ENCODE results near the gene CTSF.
"Not testable (repeated sequence)": the region's sequence is repeated elsewhere in the genome, so short reads cannot be mapped to it uniquely, and the experiment has no call there.

The CTSF gene

DNA sequence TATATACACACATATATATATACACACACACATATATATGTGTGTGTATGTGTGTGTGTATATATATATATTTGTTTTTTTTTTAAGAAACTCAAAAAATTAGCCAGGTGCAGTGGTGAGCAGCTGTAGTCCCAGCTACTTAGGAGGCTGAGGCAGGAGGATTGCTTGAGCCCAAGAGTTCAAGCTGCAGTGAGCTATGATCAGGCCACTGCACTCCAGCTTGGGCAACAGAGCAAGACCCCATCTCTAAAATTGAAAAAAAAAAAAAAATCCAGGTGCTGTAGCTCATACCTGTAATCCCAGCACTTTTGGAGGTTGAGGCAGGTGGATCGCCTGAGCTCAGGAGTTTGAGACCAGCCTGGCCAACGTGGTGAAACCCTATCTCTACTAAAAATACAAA is 20.9 kb upstream of the CTSF start:
- not testable (repeated sequence) for DNase-seq

DNA sequence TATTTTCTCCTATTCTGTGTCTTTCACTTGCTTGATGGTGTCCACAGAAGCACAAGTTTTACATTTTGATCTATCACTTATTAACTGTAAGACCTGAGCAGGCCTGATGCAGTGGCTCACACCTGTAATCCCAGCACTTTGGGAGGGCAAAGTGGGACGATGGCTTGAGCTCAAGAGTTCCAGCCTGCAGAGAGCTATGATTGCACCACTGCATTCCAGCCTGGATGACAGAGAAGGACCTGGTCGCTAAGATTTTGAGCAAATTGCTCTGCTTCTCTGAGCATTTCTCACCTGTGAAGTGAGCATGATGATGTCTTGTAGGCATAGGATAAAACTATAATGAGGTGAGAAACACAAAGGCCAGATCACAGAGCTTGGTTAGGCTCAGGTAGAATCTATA is 17.7 kb upstream of the CTSF start:
- no peak for DNase-seq

DNA sequence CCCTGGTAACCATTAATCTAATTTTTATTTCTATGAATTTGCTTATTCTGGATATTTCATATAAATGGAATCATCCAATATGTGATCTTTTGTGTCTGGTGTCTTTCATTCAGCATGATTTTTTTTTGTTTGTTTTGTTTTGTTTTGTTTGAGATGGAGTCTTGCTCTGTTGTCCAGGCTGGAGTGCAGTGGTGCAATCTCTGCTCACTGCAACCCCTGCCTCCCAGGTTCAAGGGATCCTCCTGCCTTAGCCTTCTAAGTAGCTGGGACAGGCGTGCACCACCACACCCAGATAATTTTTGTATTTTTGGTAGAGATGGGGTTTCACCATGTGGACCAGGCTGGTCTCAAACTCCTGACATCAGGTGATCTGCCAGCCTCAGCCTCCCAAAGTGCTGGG is 17.0 kb upstream of the CTSF start:
- DNase-seq: not testable (repeated sequence)

DNA sequence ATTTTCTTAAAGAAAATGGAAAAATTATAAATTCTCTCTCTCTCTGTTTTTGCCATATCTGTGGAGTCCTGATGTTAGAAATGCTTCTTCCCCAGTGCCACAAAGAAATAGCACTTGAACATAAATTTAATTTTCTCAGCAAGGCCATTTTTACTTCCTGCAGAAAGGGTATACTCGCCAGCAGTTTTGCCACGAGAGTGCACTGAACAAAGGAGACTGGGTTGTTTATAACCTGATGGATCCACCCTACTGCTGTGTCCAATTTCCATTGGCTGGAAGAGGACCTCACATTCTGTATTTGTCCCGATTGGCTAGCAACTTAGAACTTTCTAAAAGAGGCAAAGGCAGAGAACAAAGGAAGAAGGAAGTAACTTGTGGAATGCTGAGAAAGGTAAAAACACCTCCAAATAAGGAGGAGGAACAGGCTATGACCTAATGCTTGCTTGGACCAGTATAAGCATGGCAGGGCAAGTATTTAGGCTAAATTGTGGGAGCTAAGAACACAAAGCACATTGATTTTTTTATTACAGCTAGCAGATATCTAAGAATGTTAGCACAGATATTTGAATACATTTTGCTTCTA is 14.2 kb upstream of the CTSF start:
- not testable (repeated sequence) for DNase-seq

DNA sequence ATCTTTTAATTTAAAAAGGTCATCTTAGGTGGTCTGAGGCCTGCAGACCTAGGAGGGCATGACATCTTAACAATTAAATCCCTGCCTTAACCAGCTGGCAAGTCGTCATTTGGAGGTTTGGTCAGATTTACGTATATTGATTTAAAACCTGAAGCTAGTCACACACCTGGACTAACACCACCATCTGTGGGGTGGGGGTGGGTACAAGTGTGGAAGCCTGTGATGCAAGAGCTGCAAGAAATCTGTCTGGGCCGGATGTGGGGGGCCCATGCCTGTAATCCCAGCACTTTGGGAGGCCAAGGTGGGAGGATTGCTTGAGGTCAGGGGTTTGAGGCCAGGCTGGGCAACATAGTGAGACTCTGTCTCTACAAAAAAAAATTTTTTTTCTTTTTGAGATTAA is 12.9 kb upstream of the CTSF start:
- DNase-seq: no peak

DNA sequence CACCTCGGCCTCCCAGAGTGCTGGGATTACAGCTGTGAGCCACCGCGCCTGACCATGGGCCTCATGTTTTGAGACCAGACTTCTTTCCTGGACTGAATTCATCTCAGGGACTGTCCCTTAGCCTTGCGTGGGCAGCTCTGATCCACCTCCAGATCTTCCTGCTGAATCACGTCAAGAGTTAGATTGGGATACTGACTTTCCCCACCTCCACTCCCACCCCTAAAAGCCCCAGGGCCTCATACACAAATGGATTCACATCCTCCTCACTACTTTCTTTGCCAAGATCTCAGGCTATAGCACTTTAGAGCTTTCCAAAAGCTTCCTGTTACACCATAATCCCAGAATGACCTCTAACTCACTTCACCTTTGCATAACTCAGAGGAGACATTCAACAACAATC is 12.4 kb upstream of the CTSF start:
- DNase-seq: no peak

DNA sequence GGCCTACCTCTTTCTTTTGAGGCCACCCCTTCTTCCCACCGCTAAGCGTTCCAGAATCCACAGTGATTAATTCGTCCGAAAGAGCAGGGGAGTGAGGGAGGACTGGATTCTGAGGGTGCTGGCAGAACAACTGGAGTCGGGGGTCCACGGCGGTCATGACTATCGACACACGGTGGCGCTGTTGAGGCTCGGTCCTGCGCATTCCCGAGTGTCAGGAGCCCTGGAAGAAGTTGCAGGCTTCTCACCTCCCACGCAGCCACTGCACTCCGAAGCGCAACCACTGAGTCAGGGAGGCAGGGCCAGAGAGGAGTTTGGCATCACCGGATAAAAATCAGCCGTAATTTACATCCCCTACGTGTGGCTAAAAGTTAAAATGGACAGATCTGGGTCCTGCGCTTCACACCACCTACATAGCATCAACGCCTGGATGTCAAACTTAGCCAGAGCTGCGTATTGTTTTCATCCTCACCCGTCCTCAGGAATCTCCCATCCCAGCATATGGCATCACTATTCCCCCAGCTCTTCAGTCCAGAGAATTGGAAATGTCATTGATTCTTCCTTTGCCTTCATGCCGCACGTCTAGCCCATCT is 10.7 kb upstream of the CTSF start:
- no peak for DNase-seq

DNA sequence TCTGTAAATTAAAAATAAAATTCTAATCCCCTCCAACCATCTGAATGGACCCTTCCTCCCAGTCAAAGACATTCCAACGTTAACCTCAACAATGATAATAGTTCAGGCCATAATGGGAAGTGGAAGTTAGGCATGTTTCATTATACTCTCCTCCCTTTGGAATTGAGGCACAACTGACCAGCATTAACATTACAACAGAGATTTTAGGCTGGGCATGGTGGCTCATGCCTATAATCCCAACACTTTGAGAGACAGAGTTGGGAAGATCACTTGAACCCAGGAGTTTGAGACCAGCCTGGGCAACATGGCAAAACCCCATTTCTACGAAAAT is 2.4 kb upstream of the CTSF start:
- DNase-seq: no peak

DNA sequence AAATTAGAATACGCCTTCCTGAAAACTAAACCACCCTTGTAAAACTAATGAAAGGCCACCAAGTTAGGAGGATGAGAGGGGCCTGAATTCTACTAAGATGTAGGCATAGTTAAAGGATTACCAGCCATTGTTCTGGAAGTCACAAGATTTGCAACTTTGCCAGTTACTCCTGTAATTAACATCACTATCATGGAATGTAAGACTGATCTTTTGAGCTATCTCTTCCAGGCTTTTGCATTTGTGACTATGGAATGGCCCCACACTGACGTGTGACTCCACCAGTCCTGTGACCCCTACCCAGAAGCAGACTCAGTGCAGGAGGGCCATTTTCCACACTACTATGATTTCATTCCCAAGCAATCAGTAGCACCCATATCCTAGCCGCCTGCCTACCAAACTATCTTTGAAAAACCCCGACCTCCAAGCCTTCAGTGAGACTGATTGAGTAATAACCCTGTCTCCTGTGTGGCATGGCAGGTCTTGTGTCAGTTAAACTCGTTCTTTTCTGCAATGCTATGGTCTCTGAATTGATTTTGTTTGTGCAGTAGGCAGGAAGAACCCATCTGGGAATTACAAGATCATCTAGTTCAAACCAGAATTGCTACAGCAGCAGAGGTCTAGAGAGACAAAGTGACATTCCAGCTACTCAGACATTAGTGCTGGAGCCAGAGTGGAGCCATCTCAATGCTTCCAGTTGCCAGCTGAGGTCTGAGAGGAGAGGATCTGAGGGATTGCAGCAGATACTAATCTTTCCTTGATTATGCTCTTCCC is 1.9 kb upstream of the CTSF start:
- no peak for DNase-seq

DNA sequence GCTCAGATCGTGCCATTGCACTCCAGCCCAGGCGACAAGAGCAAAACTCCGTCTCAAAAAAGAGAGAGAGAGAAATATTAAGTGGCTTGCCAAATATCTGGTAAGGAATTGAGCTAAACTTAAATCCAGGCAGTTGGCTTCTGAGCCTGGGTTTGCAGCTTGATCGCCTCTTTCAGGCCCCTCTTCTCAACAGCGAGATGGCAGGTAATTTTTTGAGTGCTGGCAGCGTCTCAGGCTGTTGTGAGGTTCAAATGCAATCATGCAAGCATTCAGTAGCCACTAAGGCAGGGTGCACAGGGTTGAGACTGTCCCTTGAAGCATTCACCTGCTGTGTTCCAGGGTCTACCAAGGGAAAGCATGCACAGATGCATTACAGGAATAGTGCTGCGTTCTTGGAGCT is 670 bp upstream of the CTSF start:
- DNase-seq: no peak

DNA sequence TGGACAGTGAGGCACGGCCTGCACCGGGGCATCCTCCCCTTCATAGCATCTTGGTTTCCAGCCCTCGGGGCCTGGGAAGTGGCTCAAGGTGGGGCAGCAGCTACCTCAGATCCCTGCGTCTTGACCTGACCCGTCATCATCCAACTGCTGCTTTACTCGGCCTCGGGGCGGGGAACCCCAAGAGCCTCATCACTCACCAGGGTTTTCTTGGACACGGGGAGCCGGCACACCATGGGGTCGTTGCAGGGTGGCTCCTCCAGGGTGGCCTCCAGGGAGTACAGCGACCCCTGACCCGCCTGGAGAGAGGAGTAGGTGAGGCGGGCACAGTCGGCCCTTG is 651 bp downstream of the CTSF start:
- DNase-seq: no peak

DNA sequence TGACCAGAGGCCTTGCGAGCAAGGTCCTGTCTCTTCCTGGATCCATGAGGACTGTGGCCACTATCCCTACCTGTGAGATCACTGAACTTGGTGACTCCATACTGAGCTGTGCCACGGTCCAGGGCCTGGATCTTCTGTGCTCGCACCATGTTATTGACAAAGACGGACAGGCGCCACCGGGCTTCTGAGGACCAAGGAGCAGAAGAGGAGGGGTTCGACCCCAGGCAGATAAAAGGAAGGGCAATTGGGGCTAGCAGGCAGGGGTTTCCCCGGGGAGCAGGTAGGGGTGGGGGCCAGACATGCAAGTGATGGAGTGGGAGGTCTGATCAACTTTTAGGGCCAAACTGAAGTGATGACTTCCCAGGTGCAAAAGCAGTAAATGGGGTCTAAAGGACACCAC is 2.2 kb downstream of the CTSF start:
- no peak for DNase-seq

DNA sequence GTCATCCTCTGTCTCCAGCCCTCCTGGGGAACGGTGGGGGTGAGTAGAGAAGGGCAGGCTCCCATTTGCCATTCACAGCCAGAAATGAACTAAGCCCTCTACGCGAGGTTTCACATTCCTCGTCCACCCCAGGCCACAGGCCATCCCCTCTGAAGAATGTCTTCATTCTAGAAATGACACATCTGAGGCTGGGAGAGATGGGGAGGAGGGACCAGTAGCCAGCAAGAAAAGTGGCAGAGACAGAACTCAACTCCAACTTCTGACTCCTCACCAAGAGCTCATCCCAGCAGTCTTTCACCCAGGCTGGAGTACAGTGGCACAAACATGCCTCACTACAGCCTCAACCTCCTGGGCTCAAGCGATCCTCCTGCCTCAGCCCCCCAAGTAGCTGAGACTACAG is 3.4 kb downstream of the CTSF start:
- no peak for DNase-seq

DNA sequence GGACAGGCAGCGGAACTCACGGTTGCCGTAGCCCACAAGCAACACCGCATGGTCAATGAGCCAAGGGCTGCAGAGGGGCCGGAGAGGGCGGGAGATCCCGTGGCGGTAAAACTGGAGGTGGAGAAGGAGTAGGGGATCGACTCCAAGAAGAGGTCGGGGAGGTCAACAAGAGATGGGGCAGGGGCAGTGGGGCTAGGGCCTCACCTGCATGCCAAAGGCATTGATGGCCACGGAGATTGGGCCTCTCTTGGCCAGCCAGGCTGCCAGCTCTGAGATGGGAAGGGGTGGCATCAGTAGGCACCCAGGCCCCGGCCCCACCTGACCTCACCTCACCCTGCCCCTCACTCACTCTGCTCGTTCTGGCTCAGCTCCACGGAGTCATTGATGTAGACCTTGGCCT is 3.9 kb downstream of the CTSF start:
- DNase-seq: no peak

DNA sequence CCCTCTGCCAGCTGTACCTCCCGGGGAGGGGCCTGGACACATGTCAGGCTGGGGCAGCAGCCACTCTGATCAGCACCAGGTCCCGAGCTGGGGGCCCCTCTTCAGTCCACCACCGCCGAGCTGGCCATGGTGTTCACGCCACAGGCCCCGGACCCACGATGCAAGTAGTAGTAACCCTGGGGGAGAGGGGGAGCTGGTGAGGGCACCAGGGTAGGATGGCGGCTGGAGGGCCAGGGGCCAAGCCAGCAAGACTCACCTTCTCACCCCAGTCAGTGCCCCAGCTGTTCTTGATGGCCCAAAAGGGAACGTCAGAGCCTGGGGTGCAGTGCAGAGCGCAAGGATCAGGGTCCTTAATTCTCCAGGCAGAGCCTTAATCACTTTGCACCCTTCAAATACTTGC is 4.6 kb downstream of the CTSF start:
- DNase-seq: no peak

DNA sequence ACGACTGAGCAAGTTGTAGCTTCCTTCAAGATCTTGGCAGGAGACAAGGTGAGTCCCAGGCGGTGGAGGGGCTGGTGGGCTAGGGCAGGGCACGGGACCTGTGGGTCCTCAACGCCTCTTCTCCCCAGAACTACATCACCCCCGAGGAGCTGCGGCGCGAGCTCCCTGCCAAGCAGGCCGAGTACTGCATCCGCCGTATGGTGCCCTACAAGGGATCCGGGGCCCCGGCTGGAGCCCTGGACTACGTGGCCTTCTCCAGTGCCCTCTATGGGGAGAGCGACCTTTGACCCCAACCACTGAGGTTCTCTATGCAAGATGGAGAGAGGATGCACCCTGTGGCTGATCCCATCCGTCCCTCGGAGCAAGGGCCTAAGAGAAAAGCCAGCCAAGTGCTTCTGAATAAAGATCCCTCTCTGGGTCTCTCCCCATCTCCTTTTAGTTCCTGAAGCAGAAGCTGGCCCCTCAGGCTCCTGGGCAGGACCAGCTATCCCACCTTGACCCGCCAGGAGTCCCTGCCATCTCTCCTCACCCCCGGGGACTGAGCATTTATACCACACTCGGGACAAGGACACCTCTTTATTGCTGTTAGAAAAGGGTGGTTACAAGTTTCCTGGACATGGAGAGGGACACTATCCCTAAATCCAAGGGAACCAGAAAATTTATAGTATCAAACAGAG is 5.4 kb downstream of the CTSF start:
- DNase-seq: no peak

DNA sequence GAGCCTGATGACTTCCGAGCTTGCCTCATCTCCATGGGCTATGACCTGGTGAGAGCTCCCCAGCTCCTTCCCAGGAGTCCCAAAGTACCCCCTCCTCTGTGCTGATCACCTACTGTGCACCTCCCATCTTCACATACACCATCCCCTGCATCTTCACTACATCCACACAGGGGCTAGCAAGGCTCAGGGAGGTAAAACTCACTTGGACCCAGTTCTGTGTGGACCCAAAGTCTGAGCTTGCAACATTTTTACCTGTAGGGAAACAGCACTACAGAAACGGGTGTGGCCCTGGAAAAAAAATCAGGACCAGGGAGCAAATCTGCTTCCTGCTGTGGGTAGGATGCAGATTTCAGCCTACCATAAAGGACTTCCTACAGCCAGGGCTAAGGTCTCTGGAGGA is 6.1 kb downstream of the CTSF start:
- no peak for DNase-seq

DNA sequence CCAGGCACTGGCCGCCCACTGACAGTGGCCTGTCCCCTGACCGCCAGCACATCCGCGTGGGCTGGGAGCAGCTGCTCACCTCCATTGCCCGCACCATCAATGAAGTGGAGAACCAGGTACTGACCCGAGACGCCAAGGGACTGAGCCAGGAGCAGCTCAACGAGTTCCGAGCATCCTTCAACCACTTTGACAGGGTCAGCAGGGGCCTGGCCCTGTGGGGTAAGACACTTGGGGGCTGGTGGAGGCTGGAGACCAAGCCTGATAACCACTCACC is 6.5 kb downstream of the CTSF start:
- DNase-seq: no peak

DNA sequence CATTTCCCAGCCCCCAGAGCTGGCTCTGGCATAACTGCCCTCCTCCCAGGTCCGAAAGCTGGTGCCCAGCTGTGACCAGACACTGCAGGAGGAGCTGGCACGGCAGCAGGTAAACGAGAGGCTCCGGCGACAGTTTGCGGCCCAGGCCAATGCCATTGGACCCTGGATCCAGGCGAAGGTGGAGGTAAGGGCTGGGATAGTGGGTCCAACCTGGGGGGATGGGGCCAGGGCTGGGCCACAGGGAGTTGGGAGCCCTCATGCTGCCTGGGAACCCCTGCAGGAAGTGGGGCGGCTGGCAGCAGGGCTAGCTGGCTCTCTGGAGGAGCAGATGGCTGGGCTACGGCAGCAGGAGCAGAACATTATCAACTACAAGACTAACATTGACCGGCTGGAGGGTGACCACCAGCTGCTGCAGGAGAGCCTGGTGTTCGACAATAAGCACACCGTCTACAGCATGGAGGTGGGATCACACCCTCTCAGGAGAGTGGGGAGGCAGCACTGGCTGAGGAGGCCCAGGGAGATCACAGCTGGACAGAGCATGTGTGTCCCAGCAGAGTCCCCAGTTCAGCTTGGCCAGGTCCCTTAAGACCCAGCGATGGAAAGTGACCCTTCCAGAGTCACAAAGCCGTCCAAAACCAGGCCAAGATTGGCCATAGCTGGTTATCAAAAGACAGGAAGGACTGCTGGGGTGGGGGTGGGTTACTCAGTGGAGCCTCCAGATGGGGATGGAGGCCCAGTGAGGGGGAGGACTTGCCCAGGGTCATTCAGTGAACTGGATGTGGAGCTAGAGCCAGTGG is 7.0 kb downstream of the CTSF start:
- DNase-seq: no peak

DNA sequence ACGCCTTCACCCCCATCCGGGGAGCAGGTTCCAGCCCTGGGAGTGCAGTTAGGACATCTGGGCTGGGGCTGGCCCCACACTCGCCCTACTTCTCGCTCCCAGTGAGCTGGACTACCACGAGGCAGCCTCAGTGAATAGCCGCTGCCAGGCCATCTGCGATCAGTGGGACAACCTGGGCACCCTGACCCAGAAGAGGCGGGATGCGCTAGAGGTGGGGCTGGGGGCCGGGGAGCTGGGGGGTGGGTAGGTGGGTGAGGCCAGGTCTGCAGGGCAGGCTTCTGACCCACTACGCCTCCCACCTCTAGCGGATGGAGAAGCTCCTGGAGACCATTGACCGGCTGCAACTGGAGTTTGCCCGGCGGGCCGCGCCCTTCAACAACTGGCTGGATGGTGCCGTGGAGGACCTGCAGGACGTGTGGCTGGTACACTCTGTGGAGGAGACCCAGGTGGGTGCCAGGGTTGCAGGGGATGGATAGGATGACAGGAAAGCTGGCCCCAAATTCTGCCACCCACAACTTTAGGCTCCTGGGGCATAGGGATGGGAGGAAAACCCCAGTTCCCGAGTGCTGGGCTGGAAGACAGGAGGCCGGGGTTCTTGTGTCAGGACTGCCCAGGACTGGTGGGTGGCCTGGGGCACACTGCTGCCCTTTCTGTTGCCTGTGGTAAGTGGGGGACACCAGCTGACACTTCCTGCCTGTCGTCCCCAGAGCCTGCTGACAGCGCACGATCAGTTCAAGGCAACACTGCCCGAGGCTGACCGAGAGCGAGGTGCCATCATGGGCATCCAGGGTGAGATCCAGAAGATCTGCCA is 8.3 kb downstream of the CTSF start:
- no peak for DNase-seq

DNA sequence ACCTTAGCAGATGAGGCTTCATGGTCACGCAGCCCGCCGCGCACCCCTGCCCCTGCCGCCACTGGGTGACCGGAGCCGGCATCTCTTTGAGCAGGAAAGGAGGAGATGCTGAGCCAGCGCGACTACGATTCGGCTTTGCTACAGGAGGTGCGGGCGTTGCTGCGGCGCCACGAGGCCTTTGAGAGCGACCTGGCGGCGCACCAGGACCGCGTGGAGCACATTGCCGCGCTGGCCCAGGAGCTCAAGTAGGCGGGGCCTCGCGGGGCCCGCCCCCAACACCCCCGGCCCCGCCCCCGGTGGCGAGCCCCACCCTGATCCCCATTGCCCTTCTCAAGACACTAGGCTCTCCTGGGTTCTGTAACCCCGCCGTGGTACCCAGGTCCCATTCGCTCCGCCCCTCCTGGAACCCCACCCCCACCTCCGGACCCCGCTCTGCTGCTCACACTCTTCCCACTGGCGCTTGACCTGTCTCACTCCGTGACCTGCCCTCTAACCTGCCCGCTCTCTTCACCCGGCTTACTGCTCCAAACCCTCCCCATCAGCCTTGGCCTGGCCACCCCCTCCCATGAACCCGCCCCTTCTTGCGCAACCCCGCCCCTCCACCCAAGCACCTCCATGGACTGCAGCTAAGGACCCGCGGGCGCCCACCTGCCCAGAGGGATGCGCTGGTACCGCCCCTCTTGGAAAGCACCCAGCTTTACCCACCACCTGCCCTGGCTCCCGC is 9.1 kb downstream of the CTSF start:
- no peak for DNase-seq

DNA sequence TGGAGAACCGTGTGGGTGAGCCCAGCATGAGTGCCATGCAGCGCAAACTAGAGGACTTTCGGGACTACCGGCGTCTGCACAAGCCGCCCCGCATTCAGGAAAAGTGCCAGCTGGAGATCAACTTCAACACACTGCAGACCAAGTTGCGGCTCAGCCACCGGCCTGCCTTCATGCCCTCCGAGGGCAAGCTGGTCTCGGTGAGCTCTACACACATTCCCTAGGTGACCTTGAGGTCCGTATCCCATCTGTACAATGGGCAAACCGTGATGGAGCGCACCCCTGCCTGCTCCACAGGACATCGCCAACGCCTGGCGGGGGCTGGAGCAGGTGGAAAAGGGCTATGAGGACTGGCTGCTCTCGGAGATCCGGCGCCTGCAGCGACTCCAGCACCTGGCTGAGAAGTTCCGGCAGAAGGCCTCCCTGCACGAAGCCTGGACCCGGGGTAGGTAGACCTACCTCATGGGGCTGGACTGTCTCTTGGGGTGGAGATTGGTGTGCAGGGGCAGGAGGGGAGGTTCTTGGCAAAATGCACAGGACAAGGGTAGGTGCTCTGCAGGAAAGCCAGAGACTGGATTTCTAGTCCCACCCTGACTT is 10.6 kb downstream of the CTSF start:
- DNase-seq: no peak

Measured in cortex of kidney (tissue), 1 donor.